ENCODE results near the gene SEPTIN11.

GRCh38 chr4:76923619-76924357 is 25.8 kb upstream of the SEPTIN11 start:
- TF ChIP-seq CTCF (conservative IDR thresholded peaks at IDR 0.05; ENCODE audit: low read depth, low read length) = no peak
- TF ChIP-seq EZH2 (IDR thresholded peaks at IDR 0.05; ENCODE audit: borderline replicate concordance, low read depth, low read length, poor library complexity, severe bottlenecking) = no peak
